ENCODE results near the gene FHOD1.
A peak's percentile ranks its signal among the peaks of the same experiment; 100 is the strongest.

FHOD1 gene

GRCh38 chr16:67247192-67248072, at the start of gene FHOD1:
Gene FHOD1 (minus strand): TSS chr16:67247481. CDS start chr16:67247410, 71 bp downstream.
- DNase-seq (ENCODE audit: low read depth in 2 of 2) = peak; percentile 93 to 95

DNA sequence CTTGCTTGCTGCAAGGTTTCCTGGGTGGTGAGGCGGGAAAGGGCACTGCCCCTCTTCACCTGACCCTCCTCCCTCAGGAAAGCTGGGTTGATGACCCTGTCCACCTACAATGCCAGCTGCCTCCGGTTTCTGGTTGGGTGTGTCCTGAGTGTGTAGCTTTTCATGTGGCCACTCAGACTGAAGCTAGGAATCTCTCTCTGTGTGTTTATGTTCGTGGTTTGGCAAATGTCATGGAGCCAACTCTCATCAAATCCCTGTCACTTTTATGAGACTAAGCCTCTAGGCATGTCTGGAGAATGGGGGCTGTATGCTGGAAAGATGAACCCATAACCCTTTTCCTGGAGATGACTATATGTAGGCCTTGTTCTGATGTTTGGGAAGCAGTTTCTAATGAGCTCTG, 49.1 kb upstream of the FHOD1 start:
- DNase-seq (ENCODE audit: low read depth in 2 of 2) = no peak

DNA sequence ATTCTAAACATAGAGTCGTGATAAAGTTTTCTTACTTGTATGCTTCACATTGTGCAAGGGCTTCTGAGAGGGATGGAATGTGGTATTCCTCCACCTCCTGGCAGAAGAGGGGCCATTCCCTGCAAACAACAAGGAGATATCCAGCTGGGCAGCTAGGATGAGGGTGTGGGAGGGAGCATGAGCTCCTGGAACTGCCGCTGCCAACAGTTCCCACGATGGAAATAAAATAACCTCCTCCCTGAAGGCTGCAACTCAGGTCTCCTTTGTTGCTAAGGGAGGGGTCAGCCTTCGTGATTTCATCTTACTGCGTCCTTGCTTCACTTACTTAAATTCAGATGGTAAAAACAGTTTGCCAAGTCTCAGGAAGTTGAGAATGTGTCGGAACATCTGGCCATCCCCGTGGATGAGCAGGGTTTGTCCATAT, 47.7 kb upstream of the FHOD1 start:
- DNase-seq (ENCODE audit: low read depth in 2 of 2) = no peak

DNA sequence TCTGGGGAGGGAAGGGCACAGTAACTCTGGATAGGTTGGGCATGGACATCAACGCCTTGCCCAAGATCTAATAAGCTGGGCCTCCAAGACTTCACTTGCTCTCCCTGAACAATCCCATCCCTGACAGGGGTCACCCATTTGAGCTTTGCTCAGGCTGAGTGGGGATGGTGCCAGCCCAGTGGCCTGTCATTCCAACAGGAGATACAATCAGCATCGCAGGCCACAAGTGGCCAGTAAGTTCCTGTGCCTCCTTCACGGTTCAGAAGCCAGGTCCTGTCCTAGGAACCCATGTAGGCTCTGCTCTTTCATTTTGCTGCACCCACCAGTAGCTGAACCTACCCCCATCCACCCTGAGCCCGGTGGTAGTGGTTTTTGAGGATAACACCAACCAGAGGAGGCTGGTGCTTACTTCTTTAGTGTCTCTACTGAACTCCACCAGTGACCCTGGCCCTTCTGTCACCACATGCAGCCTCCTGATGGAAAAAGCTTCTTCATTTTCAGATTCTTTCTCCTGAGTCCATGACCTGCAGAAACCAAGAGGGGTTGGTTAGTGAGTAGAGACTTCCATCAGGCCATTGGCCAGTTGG, 47.0 kb upstream of the FHOD1 start:
- DNase-seq (ENCODE audit: low read depth in 2 of 2) = no peak

GRCh38 chr16:67291461-67291860, 44.2 kb upstream of the FHOD1 start:
- no peak for DNase-seq (ENCODE audit: low read depth in 2 of 2)

DNA sequence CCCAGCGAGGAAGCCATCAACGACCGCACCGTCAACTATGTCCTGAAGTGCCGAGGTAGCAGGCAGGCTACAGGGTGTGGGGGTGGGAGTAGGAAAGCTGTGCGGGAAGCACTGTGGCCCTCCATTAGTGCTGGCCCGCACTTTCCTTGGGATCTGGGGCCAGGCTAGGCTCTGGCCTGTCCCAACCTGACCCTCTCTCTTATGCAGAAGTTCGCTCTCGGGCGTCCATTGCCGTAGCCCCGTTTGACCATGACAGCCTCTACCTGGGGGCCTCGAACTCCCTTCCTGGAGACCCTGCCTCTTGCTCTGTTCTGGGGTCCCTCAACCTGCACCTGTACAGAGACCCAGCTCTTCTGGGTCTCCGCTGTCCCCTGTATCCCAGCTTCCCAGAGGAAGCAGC, 40.7 kb upstream of the FHOD1 start:
- DNase-seq (ENCODE audit: low read depth in 2 of 2) = no peak

DNA sequence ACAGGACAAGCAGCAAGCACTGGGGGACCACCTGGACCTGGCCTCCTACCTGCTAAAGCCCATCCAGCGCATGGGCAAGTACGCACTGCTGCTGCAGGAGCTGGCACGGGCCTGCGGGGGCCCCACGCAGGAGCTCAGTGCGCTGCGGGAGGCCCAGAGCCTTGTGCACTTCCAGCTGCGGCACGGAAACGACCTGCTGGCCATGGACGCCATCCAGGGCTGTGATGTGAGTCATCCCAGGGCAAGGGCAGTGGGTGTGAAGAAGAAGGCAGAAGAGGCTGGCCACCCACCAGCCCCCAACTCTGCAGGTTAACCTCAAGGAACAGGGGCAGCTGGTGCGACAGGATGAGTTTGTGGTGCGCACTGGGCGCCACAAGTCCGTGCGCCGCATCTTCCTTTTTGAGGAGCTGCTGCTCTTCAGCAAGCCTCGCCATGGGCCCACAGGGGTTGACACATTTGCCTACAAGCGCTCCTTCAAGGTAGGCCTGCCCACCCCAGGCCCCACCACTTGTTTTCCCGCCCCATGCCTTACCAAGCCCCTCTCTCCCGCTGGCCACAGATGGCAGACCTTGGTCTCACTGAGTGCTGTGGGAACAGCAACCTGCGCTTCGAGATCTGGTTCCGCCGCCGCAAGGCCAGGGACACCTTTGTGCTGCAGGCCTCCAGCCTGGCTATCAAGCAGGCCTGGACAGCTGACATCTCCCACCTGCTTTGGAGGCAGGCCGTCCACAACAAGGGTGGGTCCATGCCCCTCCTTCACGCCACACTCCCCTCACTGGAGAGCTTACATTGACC, 39.4 kb upstream of the FHOD1 start:
- no peak for DNase-seq (ENCODE audit: low read depth in 2 of 2)

GRCh38 chr16:67284699-67285646, 37.7 kb upstream of the FHOD1 start:
- no peak for DNase-seq (ENCODE audit: low read depth in 2 of 2)

DNA sequence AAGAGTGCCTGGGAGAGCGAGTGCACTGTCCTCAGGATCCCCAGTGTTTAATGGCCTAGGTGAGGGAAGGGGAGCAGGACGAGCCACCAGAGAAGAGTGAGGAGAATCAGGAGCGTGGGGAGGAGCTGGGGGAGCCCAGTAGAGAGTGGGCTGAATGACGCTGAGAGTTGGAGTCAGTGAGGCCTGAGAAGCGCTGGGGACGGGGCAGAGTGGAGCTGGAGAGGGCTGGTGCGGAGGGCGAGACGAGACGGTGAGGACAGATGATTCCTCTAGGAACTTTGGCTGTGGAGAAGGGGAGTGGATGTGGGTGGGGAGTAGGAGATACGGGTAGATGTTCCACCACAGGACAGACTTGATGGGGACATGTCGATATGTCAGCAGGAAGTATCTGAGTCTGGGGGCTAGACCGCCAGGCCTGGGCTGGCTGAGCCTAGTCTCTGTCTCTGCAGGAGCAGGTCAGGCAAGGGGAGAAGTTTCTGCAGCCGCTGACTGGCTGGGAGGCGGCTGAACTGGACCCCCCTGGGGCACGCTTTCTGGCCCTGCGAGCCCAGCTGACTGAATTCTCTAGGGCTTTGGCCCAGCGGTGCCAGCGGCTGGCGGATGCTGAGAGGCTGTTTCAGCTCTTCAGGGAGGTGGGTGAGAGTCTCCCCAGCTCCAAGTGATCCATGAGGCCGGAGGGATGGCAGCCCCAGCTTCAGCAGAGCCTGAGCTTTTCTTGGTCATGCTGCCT, 36.7 kb upstream of the FHOD1 start:
- DNase-seq (ENCODE audit: low read depth in 2 of 2) = no peak

GRCh38 chr16:67283039-67283825, 36.0 kb upstream of the FHOD1 start:
- DNase-seq (ENCODE audit: low read depth in 2 of 2) = no peak

GRCh38 chr16:67282447-67282805, 35.1 kb upstream of the FHOD1 start:
- no peak for DNase-seq (ENCODE audit: low read depth in 2 of 2)

DNA sequence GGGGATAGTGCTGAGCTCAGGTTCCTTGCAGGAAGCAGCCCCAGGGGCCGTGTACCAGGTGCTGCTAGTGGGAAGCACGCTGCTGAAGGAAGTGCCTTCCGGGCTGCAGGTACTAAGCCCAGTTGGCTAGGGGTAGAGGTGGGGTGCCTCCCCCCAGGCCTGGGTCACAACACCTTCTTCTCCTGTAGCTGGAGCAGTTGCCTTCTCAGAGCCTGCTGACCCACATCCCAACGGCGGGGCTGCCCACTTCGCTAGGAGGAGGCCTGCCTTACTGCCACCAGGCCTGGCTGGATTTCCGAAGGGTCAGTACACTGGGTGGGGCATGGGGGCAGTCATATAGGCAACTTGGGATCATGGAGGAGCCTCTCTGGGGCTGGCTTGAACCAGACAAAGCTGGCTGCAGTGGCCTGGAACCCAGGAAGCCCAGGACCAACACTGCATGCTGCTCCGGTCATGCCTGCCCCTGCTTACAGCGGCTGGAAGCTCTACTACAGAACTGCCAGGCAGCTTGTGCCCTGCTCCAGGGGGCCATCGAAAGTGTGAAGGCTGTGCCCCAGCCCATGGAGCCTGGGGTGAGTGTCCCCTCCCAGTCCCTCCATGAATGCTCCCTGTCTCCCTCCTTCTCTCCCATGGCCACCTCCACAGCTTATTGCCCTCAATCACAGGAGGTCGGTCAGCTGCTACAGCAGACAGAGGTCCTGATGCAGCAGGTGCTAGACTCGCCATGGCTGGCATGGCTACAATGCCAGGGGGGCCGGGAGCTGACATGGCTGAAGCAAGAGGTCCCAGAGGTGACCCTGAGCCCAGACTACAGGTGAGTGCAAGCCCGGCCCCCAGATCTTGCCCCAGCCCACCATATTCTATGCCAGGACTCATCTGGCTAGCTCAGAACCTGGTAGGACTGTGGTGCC, 34.5 kb upstream of the FHOD1 start:
- DNase-seq (ENCODE audit: low read depth in 2 of 2) = no peak

DNA sequence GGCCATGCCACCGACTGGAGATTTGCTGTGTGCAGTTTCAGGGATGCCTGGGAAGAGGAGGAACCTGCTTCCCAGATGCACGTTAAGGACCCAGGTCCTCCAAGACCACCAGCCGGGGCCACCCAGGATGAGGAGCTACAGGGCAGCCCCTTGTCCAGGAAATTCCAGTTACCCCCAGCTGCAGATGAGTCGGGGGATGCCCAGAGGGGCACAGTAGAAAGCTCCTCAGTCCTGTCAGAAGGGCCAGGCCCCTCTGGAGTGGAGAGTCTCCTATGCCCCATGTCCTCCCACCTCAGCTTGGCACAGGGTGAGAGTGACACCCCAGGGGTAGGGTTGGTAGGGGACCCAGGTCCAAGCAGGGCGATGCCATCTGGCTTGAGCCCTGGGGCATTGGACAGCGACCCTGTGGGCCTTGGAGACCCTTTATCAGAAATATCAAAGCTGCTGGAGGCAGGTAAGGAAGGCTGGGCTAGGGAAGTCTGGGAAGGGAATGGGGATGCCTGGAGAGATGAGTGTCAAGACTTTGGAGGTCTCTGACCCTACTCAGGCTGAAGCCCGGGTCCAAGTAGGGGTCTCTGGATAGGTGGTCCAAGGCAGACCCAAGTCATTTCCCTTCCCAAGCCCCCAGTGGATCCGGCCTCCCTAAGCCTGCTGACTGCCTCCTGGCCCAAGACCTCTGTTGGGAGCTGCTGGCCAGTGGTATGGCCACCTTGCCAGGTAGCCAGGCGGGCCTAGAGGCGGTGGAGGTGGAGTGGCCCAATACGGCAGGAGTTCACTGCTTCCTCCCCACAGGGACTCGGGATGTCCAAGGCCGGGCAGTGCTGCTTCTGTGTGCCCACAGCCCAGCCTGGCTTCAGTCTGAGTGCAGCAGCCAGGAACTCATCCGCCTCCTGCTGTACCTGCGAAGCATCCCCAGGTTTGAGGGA, 33.1 kb upstream of the FHOD1 start:
- DNase-seq (ENCODE audit: low read depth in 2 of 2) = no peak

DNA sequence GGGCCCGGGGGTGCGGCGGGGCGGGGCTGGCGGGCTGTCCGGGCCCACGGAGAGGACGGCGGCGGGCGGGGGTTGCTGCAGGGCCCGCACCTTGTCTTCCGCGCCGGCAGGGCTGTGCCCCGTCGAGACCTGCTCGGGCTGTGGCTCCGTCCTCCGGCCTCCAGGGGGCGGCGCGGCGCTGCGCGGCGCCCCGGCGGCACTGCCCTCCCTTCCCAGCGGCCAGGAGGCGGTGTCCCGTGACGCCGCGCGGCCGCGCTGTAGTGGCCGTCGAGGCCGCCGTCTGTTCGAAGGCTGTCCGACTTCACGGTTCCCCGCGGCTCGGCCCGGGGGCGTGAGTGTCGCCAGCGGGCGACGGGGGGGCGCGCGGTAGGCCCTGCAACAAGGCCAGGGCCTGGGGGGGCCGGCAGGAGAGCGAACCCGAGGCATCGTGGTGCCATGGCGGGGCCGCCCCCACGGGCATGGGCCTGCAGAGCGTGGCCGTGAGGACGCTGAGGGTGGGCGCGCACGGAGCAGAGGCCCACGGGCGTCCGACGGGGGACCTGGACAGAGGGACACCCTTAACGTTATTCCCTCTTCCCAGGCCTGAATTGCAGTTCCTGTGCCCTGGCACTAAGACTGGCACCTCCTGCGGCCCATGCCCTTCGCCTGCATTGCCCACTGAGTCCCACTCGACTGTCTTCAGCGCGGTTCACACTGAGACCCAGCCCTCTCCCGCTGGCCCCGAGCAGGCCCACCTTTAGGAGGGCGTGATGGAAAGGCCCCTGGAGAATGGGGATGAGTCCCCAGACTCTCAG, 32.2 kb upstream of the FHOD1 start, which contains the start of gene PLEKHG4:
PLEKHG4 (plus strand) TSS at position 237 of the 794 bp plus-strand sequence; CDS start at position 750, 513 bp downstream.
- DNase-seq (ENCODE audit: low read depth in 2 of 2) = peak; percentile 63 to 70

- DNase-seq (ENCODE audit: low read depth in 2 of 2) = peak; percentile 2 to 14
Measured at GRCh38 chr16:67278773-67279295, 31.6 kb upstream of the FHOD1 start.

- DNase-seq (ENCODE audit: low read depth in 2 of 2) = no peak
Measured at GRCh38 chr16:67277999-67278772, 30.9 kb upstream of the FHOD1 start.

Data from stimulated activated CD8-positive, alpha-beta memory T cell treated with anti-CD3 and anti-CD28 coated beads, Interleukin-2, amount 100 ng/mL, for 1 hour (primary cell).